Keratinocyte (primary cell): ENCODE measurements around the gene B3GNT8. TPM values are rescaled to one million over a fixed set of nuclear protein-coding genes. Genes with fewer than 3 reads are reported as not detected.
"Not testable (repeated sequence)": the region's sequence is repeated elsewhere in the genome, so short reads cannot be mapped to it uniquely, and the experiment has no call there.

Source experiments
- DNase-seq: peaks from one replicate; pipeline ENCODE4 v3.0.0-alpha.2; 2011; ENCODE audit warnings: low read depth, missing footprints, low spot score
- FAIRE-seq: peaks from 2 replicates; lab custom pipeline; 2011; peaks lifted over from hg19 to GRCh38; lab: Jason Lieb, UNC
- H2AFZ ChIP-seq: 2 replicates; pipeline ENCODE4 v1.6.0; 2012; ENCODE audit warnings: low read length, control low read depth, inconsistent platforms; ENCODE audit not compliant: control insufficient read depth
- H3K27ac ChIP-seq: 2 replicates; pipeline ENCODE4 v1.5.1; 2011; ENCODE audit warnings: low read length; ENCODE audit not compliant: control insufficient read depth, insufficient read depth
- H3K27me3 ChIP-seq: 3 replicates; pipeline ENCODE4 v1.6.0; 2011; ENCODE audit warnings: low read length; ENCODE audit not compliant: control insufficient read depth, insufficient read depth; ENCODE audit errors: extremely low read depth
- H3K36me3 ChIP-seq, 2 experiments: 2 replicates in 1 of 2; 3 replicates in 1 of 2; pipeline ENCODE4 v1.5.1; 2011; ENCODE audit warnings: low read length in 2 of 2, mild to moderate bottlenecking in 1 of 2; ENCODE audit not compliant: control insufficient read depth in 2 of 2, insufficient read depth in 2 of 2; ENCODE audit errors: extremely low read depth in 1 of 2
- H3K4me1 ChIP-seq: 3 replicates; pipeline ENCODE4 v1.5.1; 2011; ENCODE audit warnings: low read length; ENCODE audit not compliant: control insufficient read depth, insufficient read depth; ENCODE audit errors: extremely low read depth
- H3K4me2 ChIP-seq: 3 replicates; pipeline ENCODE4 v1.6.0; 2011; ENCODE audit warnings: low read depth, low read length; ENCODE audit not compliant: control insufficient read depth, insufficient read depth; ENCODE audit errors: extremely low read depth
- H3K4me3 ChIP-seq, 3 experiments: fragments of 200-600 bp in 1 of 3; sonication (generic) in 1 of 3; 2 replicates in 2 of 3; 3 replicates in 1 of 3; pipeline ENCODE4 v1.5.1; 2011 to 2016; ENCODE audit warnings: low read length in 3 of 3, mild to moderate bottlenecking in 3 of 3, control low read depth in 2 of 3, inconsistent platforms in 1 of 3, low read depth in 1 of 3, mixed read lengths in 1 of 3, mixed run types in 1 of 3, moderate library complexity in 1 of 3; ENCODE audit not compliant: control insufficient read depth in 2 of 3, insufficient read depth in 2 of 3; ENCODE audit errors: extremely low read depth in 1 of 3
- H3K79me2 ChIP-seq: 2 replicates; pipeline ENCODE4 v1.6.0; 2012; ENCODE audit warnings: low read length; ENCODE audit not compliant: control insufficient read depth, insufficient read depth
- H3K9ac ChIP-seq: 3 replicates; pipeline ENCODE4 v1.6.0; 2011; ENCODE audit warnings: low read length; ENCODE audit not compliant: control insufficient read depth, insufficient read depth; ENCODE audit errors: extremely low read depth
- H3K9me1 ChIP-seq: 3 replicates; pipeline ENCODE4 v1.6.0; 2011; ENCODE audit warnings: low read length; ENCODE audit not compliant: control insufficient read depth, insufficient read depth; ENCODE audit errors: extremely low read depth
- H3K9me3 ChIP-seq: 2 replicates; pipeline ENCODE4 v1.5.1; 2012; ENCODE audit warnings: low read depth, low read length; ENCODE audit not compliant: control insufficient read depth
- H4K20me1 ChIP-seq: 3 replicates; pipeline ENCODE4 v1.6.0; 2011; ENCODE audit warnings: low read length; ENCODE audit not compliant: control insufficient read depth, insufficient read depth; ENCODE audit errors: extremely low read depth
- CTCF ChIP-seq, 3 experiments: IDR thresholded peaks in 1 of 3; conservative IDR thresholded peaks in 1 of 3; optimal IDR thresholded peaks in 1 of 3; 2 replicates in 2 of 3; 3 replicates in 1 of 3; pipeline versions ENCODE3 to v1.5.1; 2011; ENCODE audit warnings: low read length in 3 of 3, mild to moderate bottlenecking in 3 of 3, moderate library complexity in 2 of 3, control low read depth in 1 of 3, inconsistent platforms in 1 of 3; ENCODE audit not compliant: insufficient read depth in 2 of 3; ENCODE audit errors: extremely low read depth in 1 of 3
- EZH2 ChIP-seq: IDR thresholded peaks from one replicate; pipeline ENCODE4 v1.6.1; 2012; ENCODE audit warnings: inconsistent platforms, mild to moderate bottlenecking, low read length, moderate library complexity
- dilution Hi-C: fragments of 300-500 bp; cut with MboI; formaldehyde crosslinking; loops from one replicate; pipeline ENCODE4 v1.7.0; 2020; ENCODE audit warnings: low sequenced_read_pairs; ENCODE audit not compliant: extremely low pct_ligation_motif_present
- polyA plus RNA-seq, 5 experiments: library from polyadenylated mRNA; depleted of rRNA in 3 of 5; stranded (reverse) in 3 of 5; stranded (forward) in 1 of 5; unstranded in 1 of 5; fragments of >200 nt; gene quantifications; 1 replicate in 1 of 5; 2 replicates in 3 of 5; 3 replicates in 1 of 5; pipeline versions ENCODE4 v1.2.1 to v1.2.3, GENCODE V29; 2011 to 2012; ENCODE audit warnings: missing spikeins in 2 of 5, low read depth in 1 of 5, low replicate concordance in 1 of 5

Gene B3GNT8
- polyA plus RNA-seq, 1 donor (not counting 4 experiments of a cell fraction or from before 2014, with no cell fraction given), result 0.97 TPM

DNA sequence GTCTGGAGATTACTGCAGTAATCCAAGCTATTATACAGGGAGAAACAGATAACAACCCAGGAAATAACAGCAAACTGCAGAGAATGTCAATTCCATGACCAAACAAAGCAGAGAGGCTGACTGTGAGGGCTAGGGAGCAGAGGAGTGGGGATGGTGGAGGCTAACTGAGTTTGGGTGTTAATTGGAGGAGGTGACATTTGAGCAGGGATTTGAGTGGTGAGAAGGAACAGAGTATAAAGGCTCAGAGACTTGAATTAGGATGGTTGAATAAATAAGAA lies 9.4 kb upstream of the B3GNT8 start:
- H3K4me3 ChIP-seq, result no peak overlapping the region
- no peak for FAIRE-seq
- H3K36me3 ChIP-seq, result peaks cover 20 to 21% of the 10 kb centered on the region in 2 experiments
- no peak overlapping the region for H3K9ac ChIP-seq
- H3K27ac ChIP-seq, result no peak overlapping the region
- H2AFZ ChIP-seq, result no peak overlapping the region
- dilution Hi-C loops, result no loop called here
- H3K9me1 ChIP-seq, result no peaks in the 10 kb centered on the region
- H3K4me2 ChIP-seq, result no peak overlapping the region
- peaks cover 11% of the 10 kb centered on the region for H3K4me1 ChIP-seq
- no peaks in the 10 kb centered on the region for H3K9me3 ChIP-seq
- no peaks in the 10 kb centered on the region for H3K27me3 ChIP-seq
- no peak for DNase-seq
- H4K20me1 ChIP-seq, result no peaks in the 10 kb centered on the region
- no peak for TF ChIP-seq CTCF (optimal IDR thresholded peaks at IDR 0.05 in 1 of 3, IDR thresholded peaks at IDR 0.05 in 1 of 3, conservative IDR thresholded peaks at IDR 0.05 in 1 of 3; ENCODE audit: extremely low read depth in 1 of 3, insufficient read depth in 2 of 3, low read length in 3 of 3)
- TF ChIP-seq EZH2, result no peak
- peaks cover 13% of the 10 kb centered on the region for H3K79me2 ChIP-seq

DNA sequence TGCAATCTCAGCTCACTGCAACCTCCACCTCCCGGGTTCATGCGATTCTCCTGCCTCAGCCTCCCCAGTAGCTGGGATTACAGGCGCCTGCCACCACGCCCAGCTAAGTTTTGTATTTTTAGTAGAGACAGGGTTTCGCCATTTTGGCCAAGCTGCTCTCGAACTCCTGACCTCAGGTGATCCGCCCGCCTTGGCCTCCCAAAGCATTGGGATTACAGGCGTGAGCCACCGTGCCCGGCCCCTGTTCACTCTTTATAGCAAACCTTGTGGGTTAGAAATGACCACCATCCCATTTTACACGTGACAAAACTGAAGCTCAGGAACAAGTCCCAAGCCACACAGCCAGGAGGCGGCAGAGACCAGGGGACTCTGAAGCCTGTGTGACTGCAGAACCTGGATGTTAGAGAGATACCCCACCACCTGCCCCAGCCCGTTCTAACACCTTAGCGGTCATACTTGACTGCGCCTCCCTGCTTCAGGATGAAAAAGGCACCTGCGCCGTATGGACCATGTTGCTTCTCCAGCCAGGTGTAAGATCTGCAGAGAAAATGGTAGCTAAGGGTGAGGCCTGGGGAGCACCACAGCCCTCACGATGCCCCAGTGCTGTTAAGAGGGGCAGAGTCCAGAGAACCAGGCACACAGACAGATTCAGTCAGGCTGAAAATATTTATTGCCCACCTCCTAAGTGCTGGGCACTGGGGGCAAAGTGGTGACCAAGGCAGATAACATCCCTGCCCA lies 8.9 kb upstream of the B3GNT8 start:
- Histone ChIP-seq H3K4me2 (no peak overlapping the region), H3K36me3 (peaks cover 20 to 21% of the 10 kb centered on the region in 2 experiments), H3K9me3 (no peaks in the 10 kb centered on the region), H4K20me1 (no peaks in the 10 kb centered on the region), H3K4me1 (peaks cover 7% of the 10 kb centered on the region), H3K9me1 (no peaks in the 10 kb centered on the region), H2AFZ (no peak overlapping the region), H3K27me3 (no peaks in the 10 kb centered on the region), H3K79me2 (peaks cover 13% of the 10 kb centered on the region), H3K9ac (no peak overlapping the region), H3K4me3 (no peak overlapping the region), H3K27ac (no peak overlapping the region)
- DNase-seq, result no peak
- TF ChIP-seq CTCF (optimal IDR thresholded peaks at IDR 0.05 in 1 of 3, IDR thresholded peaks at IDR 0.05 in 1 of 3, conservative IDR thresholded peaks at IDR 0.05 in 1 of 3; ENCODE audit: extremely low read depth in 1 of 3, insufficient read depth in 2 of 3, low read length in 3 of 3) (no peak), EZH2 (no peak)
- dilution Hi-C loops, result no loop called here
- FAIRE-seq, result no peak

DNA sequence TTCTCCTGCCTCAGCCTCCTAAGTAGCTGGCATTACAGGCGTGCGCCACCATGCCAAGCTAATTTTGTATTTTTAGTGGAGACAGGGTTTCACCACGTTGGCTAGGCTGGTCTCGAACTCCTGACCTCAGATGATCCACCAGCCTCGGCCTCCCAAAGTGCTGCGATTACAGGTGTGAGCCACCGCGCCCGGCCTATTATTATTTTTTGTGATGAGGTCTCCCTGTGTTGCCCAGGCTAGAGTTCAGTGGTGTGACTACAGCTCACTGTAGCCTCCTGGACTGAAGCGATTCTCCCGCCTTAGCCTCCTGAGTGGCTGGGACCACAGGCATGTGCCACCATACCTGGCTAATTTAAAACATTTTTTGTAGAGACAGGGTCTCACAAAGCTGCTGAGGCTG lies 8.2 kb upstream of the B3GNT8 start:
- H3K4me1 ChIP-seq, H3K4me3 ChIP-seq, DNase-seq, H3K9me1 ChIP-seq, H3K9me3 ChIP-seq, H3K9ac ChIP-seq, H3K27me3 ChIP-seq, dilution Hi-C loops, H4K20me1 ChIP-seq, H3K4me2 ChIP-seq, FAIRE-seq, H2AFZ ChIP-seq, H3K27ac ChIP-seq: not testable (repeated sequence)
- Histone ChIP-seq H3K36me3 (peaks cover 20 to 21% of the 10 kb centered on the region in 2 experiments), H3K79me2 (peaks cover 13% of the 10 kb centered on the region)
